Neural cell (in vitro differentiated cells): Measurements from ENCODE around the gene FCRL6.

Source experiments
- CTCF ChIP-seq: fragments of 450-650 bp; IDR thresholded peaks from 2 replicates; pipeline ENCODE4 v1.5.1; 2014; ENCODE audit warnings: antibody characterized with exemption, mild to moderate bottlenecking, moderate library complexity; ENCODE audit not compliant: poor library complexity, severe bottlenecking
- EZH2 ChIP-seq: fragments of 200-600, 300-800 bp; shearing (Covaris generic), sonication (generic); IDR thresholded peaks from 2 replicates; pipeline ENCODE4 v1.6.1; 2014; ENCODE audit warnings: antibody characterized with exemption, low read length, borderline replicate concordance, mild to moderate bottlenecking; ENCODE audit not compliant: insufficient read depth, poor library complexity, severe bottlenecking
- POLR2AphosphoS5 ChIP-seq: IDR thresholded peaks from 2 replicates; pipeline ENCODE4 v1.6.1; 2012
- RAD21 ChIP-seq: fragments of 450-650 bp; conservative IDR thresholded peaks from 2 replicates; pipeline ENCODE4 v1.6.1; 2014; ENCODE audit warnings: antibody characterized with exemption, mild to moderate bottlenecking, moderate library complexity
- REST ChIP-seq: IDR thresholded peaks from 2 replicates; pipeline ENCODE4 v1.6.1; 2012; ENCODE audit warnings: borderline replicate concordance
- TAF1 ChIP-seq: IDR thresholded peaks from 2 replicates; pipeline ENCODE4 v1.6.1; 2012; ENCODE audit warnings: low read depth

- TF ChIP-seq POLR2AphosphoS5: no peak
- TF ChIP-seq REST: no peak
- TF ChIP-seq CTCF: no peak
- no peak for TF ChIP-seq RAD21
- no peak for TF ChIP-seq EZH2
- no peak for TF ChIP-seq TAF1
These were observed 27.8 kb downstream of the FCRL6 start for GRCh38 chr1:159829822-159830465.
